ENCODE measurements around the gene CACUL1.

The CACUL1 gene

DNA sequence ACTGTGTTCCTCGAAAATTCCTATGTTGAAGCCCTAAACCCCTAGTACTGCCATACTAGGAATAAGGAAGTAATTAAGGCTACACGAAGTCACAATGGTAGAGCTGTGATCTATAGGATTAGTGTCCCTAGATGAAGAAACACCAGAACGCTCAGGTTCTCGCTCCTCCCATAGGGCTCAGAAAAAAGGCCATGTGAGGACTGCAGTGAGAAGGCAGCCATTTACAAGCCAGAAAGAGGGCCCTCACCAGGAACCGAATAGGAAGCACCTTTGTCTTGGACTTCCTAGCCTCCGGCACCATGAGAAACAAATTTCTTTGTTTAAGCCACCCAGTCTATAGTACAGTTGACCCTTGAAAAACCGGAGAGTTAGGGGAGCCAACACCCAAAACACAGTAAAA is 46.2 kb downstream of the CACUL1 start:
- in situ Hi-C loops (cut with HindIII; ENCODE audit: low pct_ligation_motif_present, low sequenced_read_pairs), result no loop called here
- no peak overlapping the region for H3K4me3 ChIP-seq (ENCODE audit: low read depth, low read length)
- H3K27ac ChIP-seq, result no peak overlapping the region
- TF ChIP-seq, protein P1, sequence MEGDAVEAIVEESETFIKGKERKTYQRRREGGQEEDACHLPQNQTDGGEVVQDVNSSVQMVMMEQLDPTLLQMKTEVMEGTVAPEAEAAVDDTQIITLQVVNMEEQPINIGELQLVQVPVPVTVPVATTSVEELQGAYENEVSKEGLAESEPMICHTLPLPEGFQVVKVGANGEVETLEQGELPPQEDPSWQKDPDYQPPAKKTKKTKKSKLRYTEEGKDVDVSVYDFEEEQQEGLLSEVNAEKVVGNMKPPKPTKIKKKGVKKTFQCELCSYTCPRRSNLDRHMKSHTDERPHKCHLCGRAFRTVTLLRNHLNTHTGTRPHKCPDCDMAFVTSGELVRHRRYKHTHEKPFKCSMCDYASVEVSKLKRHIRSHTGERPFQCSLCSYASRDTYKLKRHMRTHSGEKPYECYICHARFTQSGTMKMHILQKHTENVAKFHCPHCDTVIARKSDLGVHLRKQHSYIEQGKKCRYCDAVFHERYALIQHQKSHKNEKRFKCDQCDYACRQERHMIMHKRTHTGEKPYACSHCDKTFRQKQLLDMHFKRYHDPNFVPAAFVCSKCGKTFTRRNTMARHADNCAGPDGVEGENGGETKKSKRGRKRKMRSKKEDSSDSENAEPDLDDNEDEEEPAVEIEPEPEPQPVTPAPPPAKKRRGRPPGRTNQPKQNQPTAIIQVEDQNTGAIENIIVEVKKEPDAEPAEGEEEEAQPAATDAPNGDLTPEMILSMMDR (IDR thresholded peaks at IDR 0.05; ENCODE audit: low read depth, low read length, missing control alignments), result no peak
- DNase-seq, result no peak
- H3K27me3 ChIP-seq (replicated peaks), result no peaks in the 10 kb centered on the region
- H3K36me3 ChIP-seq (replicated peaks), result no peaks in the 10 kb centered on the region

DNA sequence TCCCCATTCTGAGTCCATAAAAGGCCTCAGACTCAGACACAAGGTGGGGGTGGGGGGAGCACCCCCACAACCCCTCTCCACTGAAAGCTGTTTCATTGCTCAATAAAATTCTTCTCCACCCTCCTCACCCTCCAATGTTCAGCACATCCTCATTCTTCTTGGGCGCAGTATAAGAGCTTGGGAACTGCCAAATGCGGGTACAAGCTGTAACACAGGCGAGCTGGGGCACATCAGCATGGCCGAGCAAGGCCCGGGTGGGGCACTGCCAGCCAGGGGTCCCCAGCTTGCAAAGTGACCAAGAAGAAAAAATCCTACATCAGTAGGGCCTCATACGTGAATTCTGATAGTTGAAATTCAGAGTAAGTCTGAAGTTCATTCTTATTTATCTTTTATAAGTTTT is 50.1 kb downstream of the CACUL1 start:
- DNase-seq, result no peak
- Histone ChIP-seq H3K4me3 (ENCODE audit: low read depth, low read length) (no peak overlapping the region), H3K36me3 (replicated peaks) (no peaks in the 10 kb centered on the region), H3K27me3 (replicated peaks) (no peaks in the 10 kb centered on the region), H3K27ac (no peak overlapping the region)
- TF ChIP-seq, protein P1 (IDR thresholded peaks at IDR 0.05; ENCODE audit: low read depth, low read length, missing control alignments), result no peak
- in situ Hi-C loops (cut with HindIII; ENCODE audit: low pct_ligation_motif_present, low sequenced_read_pairs), result no loop called here

DNA sequence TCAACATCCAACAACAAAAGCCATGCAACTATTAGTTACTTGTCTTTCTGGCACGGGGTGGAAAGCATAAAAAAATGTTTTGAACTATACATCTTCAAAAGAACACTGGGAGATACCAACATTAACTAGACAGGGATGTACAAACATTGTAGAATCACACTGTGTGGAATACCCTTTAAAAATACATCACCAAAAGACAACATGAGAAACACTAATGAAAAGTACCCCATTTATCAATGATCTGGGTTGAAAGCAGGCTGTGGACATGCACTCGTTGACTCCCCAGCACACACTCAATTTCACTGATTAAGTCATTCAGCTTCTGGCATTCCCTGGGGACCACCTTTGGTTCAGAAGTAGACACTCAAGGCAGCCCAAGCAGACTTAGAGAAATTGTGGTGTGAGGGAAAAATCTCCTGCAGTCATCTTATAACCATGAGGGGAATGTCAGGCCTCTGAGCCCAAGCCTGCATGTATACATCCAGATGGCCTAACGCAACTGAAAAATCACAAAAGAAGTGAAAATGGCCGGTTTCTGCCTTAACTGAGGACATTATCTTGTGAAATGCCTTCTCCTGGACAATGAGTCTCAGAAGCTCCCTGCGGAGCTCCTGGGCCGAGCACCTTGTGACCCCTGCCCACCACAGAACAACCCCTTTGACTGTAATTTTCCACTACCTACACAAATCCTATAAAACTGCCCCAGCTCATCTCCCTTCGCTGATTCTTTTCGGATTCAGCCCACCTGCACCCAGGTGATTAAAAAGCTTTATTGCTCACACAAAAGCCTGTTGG is 53.0 kb downstream of the CACUL1 start:
- no peak overlapping the region for H3K4me3 ChIP-seq (ENCODE audit: low read depth, low read length)
- H3K36me3 ChIP-seq (replicated peaks), result no peaks in the 10 kb centered on the region
- H3K27ac ChIP-seq, result no peak overlapping the region
- in situ Hi-C loops (cut with HindIII; ENCODE audit: low pct_ligation_motif_present, low sequenced_read_pairs), result no loop called here
- TF ChIP-seq, protein P1 (IDR thresholded peaks at IDR 0.05; ENCODE audit: low read depth, low read length, missing control alignments), result no peak
- H3K27me3 ChIP-seq (replicated peaks), result no peaks in the 10 kb centered on the region
- peak; percentile 56 for DNase-seq

DNA sequence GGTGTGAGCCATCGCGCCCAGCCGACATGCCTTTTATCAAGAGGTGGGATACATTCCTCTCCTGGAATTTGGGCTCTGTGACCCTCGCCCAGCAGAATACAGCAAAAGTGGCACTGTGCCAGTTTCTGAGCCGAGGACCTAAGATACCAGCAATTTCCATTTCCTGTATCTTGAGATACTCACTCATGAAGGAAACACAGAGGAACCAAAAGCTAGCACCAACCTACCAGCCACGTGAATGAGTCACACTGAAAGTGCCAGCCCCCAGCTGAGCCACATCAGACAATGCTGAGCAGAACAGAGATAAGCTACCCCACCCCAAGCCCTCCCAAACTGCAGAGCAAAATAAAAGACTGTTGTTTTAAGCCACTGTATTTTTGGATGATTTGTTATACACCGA is 56.3 kb downstream of the CACUL1 start:
- in situ Hi-C loops (cut with HindIII; ENCODE audit: low pct_ligation_motif_present, low sequenced_read_pairs), result no loop called here
- Histone ChIP-seq H3K4me3 (ENCODE audit: low read depth, low read length) (no peak overlapping the region), H3K36me3 (replicated peaks) (no peaks in the 10 kb centered on the region), H3K27ac (no peak overlapping the region), H3K27me3 (replicated peaks) (no peaks in the 10 kb centered on the region)
- peak; percentile 87 for DNase-seq
- TF ChIP-seq, protein P1 (IDR thresholded peaks at IDR 0.05; ENCODE audit: low read depth, low read length, missing control alignments), result no peak

DNA sequence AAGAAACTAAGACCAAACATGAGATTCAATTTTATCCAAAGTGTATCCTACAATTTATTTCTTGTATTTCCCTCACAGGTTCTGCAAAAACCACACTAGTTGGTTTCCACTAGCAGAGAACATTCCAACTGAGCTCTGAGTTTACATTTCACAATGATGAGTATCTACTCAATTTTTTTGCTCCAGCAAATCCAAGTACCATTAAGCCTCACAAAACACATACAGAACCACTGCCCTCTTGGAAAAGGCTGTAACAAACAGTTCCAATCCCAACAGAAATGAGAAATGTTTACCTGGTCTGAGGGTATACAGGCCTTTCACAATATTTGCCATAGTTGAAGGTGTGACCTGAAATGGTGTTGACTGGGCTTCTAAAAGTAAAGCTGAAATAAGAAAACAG is 59.9 kb downstream of the CACUL1 start:
- no peaks in the 10 kb centered on the region for H3K27me3 ChIP-seq (replicated peaks)
- in situ Hi-C loops (cut with HindIII; ENCODE audit: low pct_ligation_motif_present, low sequenced_read_pairs), result no loop called here

More for the DNA sequence above, 59.9 kb downstream of the CACUL1 start:
- Histone ChIP-seq H3K36me3 (replicated peaks) (peaks cover 5% of the 10 kb centered on the region), H3K4me3 (ENCODE audit: low read depth, low read length) (no peak overlapping the region), H3K27ac (no peak overlapping the region)
- no peak for DNase-seq
- TF ChIP-seq, protein P1 (IDR thresholded peaks at IDR 0.05; ENCODE audit: low read depth, low read length, missing control alignments), result no peak
